ENCODE data around the gene SIRPD. TPM values are rescaled to one million over a fixed set of nuclear protein-coding genes. Genes with fewer than 3 reads are reported as not detected.

Gene SIRPD
- total RNA-seq, 4 donors from 2014 or later, result not detected

DNA sequence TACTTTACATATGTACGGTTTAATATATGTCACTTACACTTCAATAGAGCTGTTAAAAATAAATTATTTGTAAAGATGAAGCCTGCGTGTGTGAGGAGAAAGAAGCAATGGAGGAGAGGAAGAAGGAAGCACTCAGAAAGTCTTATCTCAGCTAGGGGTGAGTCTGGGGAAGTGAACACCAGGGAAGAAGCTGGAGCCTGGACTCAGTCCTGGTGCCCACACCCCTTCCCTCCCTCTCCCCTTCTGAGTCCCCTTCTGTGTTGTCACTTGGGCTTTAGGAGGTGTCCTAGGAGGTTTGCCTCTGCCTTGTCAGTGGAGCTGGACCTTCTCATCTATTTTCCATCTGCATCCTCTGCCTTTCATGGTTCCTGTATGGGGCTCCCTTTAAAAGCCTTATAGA lies 68.2 kb downstream of the SIRPD start:
- 78 to 84% methylated on average over 2 of the region's 2 CpGs for WGBS, 2 donors

DNA sequence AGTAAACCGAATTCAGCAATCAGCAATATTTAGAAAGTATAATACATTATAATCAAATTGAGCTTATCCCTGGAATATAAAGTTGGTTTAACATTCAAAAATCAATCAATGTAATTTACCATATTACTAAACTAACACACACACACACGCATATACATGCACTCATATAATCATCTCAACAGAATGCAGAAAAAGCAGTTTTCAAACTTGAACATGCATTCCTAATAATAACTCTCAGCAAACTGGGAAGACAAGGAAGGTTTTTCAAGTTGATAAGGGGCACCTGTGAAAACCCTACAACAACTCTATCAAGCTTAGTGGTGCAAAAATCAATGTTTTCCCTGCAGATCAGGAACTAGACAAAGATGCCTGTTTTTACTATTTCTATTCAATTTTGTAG lies 70.9 kb downstream of the SIRPD start:
- TF ChIP-seq, protein P1, sequence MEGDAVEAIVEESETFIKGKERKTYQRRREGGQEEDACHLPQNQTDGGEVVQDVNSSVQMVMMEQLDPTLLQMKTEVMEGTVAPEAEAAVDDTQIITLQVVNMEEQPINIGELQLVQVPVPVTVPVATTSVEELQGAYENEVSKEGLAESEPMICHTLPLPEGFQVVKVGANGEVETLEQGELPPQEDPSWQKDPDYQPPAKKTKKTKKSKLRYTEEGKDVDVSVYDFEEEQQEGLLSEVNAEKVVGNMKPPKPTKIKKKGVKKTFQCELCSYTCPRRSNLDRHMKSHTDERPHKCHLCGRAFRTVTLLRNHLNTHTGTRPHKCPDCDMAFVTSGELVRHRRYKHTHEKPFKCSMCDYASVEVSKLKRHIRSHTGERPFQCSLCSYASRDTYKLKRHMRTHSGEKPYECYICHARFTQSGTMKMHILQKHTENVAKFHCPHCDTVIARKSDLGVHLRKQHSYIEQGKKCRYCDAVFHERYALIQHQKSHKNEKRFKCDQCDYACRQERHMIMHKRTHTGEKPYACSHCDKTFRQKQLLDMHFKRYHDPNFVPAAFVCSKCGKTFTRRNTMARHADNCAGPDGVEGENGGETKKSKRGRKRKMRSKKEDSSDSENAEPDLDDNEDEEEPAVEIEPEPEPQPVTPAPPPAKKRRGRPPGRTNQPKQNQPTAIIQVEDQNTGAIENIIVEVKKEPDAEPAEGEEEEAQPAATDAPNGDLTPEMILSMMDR (IDR thresholded peaks at IDR 0.05), result no peak
- TF ChIP-seq POLR2A (IDR thresholded peaks at IDR 0.05), result no peak
- intact Hi-C loops (cut with DNase I; ENCODE audit: low total_unique reads), result no loop called here
- WGBS, 2 donors, result 65 to 67% methylated on average over 2 of the region's 2 CpGs
- no peak for DNase-seq (ENCODE audit: low spot score in 2 of 2)
- H3K4me3 ChIP-seq (ENCODE audit: low read depth, poor library complexity, severe bottlenecking), result no peak overlapping the region

More for the DNA sequence above, 68.2 kb downstream of the SIRPD start:
- H3K4me3 ChIP-seq (ENCODE audit: low read depth, poor library complexity, severe bottlenecking), result no peak overlapping the region
- DNase-seq (ENCODE audit: low spot score in 2 of 2), result no peak
- intact Hi-C loops (cut with DNase I; ENCODE audit: low total_unique reads), result no loop called here
- TF ChIP-seq, protein P1 (IDR thresholded peaks at IDR 0.05), result no peak
- no peak for TF ChIP-seq POLR2A (IDR thresholded peaks at IDR 0.05)

DNA sequence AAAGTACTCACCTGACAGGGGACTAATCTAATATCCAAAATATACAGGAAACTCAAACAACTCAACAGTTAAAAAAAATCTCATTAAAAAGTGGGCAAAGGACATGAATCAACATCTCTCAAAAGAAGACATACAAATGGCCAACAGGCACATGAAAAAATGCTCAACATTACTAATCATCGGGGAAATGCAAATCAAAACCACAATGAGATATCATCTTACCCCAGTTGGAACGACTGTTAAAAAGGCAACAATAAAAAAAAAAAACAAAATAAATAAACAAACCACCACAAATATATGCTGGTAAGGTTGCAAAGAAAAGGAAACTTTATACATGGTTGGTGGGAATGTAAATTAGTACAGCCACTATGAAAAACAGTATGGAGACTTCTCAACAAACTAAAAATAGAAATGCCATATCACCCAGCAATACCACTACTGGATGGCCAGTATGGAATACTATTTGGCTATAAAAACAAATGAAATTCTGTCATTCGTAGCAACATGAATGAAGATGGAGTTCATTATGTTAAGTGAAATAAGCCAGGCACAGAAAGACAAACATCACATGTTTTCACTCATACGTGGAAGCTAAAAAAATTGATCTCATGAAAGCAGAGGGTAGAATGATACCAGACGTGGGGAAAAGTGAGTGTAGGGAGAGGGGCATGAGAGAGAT lies 72.9 kb downstream of the SIRPD start:
- TF ChIP-seq, protein P1 (IDR thresholded peaks at IDR 0.05), result no peak
- no peak for TF ChIP-seq POLR2A (IDR thresholded peaks at IDR 0.05)
- 32 to 33% methylated on average over 5 of the region's 5 CpGs for WGBS, 2 donors
- H3K4me3 ChIP-seq (ENCODE audit: low read depth, poor library complexity, severe bottlenecking), result no peak overlapping the region
- intact Hi-C loops (cut with DNase I; ENCODE audit: low total_unique reads), result no loop called here
- no peak for DNase-seq (ENCODE audit: low spot score in 2 of 2)

Other genes starting within 250 kb of the SIRPD start
- 100 to 1,000 TPM; 141 to 206 (median 181) TPM for gene SDCBP2, start 228.6 kb downstream of the SIRPD start, total RNA-seq
- gene FKBP1A, start 164.7 kb downstream of the SIRPD start, total RNA-seq, result 100 to 1,000 TPM in 1 of 4 donors, 10 to 100 TPM in 3; 72.6 to 133 (median 87.5) TPM
- 10 to 100 TPM; 56.9 to 76.2 (median 63.5) TPM for gene NSFL1C, start 90.9 kb downstream of the SIRPD start, total RNA-seq
- gene SIRPB2, start 66.3 kb downstream of the SIRPD start, total RNA-seq, result 1 to 10 TPM in 3 of 4 donors, under 1 TPM in 1; 0.79 to 6.4 (median 3.1) TPM
- 1 to 10 TPM in 1 of 4 donors, under 1 TPM in 2, not detected in 1; 0.30 to 2.6 (median 0.42) TPM for gene SIRPB1, start 62.3 kb upstream of the SIRPD start, total RNA-seq
- under 1 TPM in 1 of 4 donors, not detected in 3; 0.89 TPM for gene SIRPG, start 100.1 kb upstream of the SIRPD start, total RNA-seq